ENCODE measurements around the gene GGNBP2.
"Not testable (repeated sequence)": the region's sequence is repeated elsewhere in the genome, so short reads cannot be mapped to it uniquely, and the experiment has no call there.

Gene GGNBP2

DNA sequence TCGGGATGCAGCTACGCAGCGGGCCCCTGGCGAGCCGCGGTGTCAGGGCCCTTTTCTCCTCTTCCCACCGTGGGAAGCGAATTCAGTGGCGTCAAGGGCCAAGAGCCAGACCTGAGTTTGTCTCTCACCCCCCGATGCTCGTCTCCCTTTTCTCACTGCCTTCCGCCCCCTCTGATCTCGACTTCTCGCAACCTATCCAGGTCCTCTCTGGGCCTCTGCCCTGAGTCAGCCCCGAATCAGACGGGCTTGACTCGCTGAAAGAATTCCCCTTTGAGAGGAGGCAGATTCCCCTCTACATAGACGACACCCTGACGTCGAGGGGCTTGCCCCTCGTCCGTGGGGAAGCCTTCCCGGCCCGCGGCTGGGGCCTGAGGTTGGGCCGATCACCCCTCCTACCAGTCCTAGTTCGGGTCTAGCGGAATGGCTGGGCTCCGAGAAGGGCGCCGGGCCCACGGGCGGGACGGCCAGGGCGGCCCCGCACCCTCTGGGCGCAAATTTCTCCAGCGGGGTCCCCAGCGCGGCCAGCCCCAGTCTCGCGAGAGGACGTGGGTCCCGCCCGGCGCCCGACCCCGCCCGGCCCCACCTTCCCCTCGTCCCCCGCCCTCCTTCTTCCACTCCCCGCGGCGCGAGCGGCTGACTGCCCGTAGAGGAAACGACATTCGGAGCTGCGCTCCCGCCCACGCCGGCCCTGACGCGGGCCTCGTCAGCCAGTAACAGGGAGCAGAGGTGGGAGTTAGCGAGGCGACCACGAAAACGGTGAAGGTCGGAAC, at the start of gene GGNBP2:
Gene GGNBP2 (plus strand): TSS at position 613 of the 770 bp plus-strand sequence. CDS start 806 bp downstream, outside the sequence.
- DNase-seq: peak; percentile 92

- DNase-seq: no peak
Measured at GRCh38 chr17:36495076-36495578, 49.6 kb upstream of the GGNBP2 start.

- no peak for DNase-seq
Measured at GRCh38 chr17:36496018-36496789, 48.5 kb upstream of the GGNBP2 start.

DNA sequence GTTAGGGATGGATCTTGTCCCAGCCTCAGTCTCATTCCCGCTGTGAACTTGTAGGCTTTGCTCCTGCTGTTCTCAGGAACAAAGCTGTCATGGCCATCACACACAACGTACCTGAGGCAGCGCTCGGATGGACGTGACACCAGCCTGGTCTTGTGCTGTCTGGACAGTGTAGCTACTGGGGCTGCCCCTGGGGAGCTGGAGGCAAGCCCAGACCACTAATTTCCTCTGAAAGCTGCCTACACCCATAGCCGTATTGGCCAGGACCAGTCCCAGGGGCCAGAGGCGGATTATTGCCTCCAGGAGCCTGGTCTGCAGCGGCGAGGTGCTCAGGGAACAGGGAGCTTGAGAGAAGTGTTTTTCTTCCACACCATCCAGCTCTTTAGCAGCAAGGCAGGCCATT, 46.6 kb upstream of the GGNBP2 start:
- DNase-seq: no peak

- DNase-seq: no peak
Measured at GRCh38 chr17:36498560-36499300, 46.0 kb upstream of the GGNBP2 start.

DNA sequence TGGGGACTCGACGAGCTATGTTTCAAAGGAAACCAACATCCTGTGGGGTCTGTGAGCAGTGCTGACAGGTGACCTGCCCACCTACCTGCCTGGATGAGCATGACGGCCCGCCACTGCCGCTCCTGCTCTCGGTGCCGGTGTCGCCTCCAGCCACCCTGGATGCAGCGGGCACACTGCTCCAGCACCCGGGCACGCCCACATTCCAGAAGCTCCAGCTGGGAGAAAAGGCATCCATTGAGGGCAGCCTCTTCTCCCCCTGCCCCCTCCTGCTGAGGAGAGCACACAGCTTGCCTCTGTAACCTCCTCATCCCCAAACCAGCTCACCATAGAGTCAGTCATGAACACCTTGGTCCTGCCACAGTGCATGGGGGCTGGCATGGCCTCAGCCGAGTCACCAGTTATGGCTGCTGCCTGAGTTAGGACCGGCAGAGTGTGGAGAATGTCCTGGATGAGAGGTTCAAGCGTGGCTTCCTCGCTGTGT, 43.9 kb upstream of the GGNBP2 start:
- DNase-seq: no peak

- no peak for DNase-seq
Measured at GRCh38 chr17:36501351-36501750, 43.4 kb upstream of the GGNBP2 start.

DNA sequence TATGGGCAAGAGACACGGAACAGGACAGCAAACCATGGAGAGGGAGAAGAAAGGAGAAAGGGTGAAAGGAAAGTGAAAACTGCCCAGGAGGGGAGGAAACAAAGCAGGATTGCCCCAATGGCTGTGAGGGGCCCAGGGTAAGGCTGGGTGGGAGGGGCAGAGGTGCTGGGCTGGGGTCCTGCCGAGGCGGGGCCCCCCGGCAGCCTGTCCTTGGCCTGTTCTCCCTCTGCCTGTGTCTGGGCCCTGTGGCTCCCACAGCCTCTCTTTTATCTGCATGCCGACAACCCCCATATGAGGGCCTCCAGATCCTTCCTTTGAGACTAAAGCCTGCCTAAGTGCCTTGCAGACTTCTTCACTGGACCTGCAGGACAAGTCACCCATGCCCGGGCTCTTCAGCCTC, 42.8 kb upstream of the GGNBP2 start:
- no peak for DNase-seq

DNA sequence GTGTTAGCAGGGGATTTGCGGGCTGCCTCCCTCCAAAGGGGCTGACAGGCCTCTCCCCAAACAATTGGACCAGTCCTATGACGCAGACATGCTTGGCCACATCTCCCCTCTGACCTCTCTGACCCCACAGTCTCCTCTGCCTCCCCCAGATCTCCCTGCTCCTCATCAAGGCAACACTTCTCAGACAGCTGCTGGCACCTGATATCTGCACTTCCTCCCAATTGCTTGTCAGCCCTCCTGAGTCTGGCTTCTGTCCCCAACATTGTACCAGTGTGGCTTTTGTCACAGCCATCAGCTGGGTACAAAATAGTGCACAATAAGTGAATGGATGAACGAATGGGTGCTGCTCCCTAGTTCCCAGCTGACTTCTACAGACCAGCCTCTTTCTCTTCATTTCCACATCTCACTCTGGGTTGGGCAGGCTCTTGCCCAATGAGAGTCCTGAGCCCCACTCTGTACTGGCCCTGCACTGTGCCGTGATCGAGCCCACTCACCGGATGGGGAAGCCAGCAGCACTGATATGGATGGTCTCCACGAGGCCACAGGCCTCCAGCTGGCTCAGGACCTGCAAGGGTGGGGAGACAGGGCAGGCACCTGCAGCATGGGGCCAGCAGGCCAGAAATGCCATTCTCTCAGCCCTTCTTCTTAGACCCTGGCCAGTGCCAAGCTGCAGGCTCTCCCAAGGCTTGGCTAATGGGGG, 41.1 kb upstream of the GGNBP2 start:
- DNase-seq: no peak

DNA sequence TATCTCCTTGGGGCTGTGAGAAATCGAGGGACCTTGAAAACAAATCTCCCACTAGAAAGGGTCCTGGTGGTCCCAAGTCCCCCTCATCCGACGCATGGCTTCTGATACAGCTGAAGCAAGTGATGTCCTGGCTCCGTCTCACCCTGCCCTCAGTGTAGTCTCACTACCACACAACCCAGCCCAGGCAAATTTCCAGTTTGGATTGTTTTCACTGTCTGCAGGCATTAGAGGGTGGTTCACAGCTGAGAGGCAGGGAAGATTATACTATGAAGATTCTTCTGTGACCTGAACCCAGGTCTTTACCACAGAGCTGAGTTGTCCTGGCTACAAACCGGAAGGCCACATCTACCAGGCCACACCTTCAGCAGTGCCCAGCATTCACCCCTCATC, 40.6 kb upstream of the GGNBP2 start:
- no peak for DNase-seq

DNA sequence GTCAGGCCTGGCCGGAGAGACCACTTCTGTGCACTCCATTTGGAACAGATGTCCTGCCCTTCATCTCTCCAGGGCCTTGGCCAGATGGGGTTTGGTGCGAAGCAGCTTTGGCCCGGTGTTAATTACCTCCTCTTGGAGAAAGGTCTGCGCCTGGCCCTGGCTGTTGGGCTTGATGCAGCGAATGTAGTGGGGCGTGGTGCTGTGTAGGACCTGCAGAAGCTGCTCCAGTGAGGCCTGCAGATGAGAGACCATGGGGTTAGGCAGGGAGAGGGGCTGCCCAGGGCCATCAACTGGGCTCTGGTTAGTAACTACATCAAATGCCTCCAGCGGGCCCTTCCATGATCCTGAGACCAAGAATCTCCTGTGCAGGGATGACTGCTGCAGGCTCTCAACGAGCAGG, 39.5 kb upstream of the GGNBP2 start:
- no peak for DNase-seq

GRCh38 chr17:36506249-36506826, 38.4 kb upstream of the GGNBP2 start:
- DNase-seq: no peak

DNA sequence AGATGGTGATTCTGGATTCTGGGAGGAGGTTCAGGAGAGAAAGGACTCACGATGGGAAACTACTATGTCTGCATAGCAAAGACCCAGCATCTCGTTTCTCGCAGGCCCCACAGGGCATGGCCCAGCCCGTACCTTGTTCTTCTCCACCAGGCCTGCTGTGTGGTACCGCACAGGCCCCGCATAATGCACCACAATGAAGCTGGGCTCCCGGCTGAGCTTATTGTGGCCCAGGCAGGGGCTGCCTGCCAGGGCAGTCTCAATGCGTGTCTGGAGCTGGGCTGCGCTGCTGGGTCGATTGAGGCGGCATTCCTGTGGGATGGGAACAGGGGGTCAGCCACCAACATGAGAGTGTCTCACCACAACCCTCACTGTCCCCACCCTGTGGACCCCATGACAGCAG, 37.9 kb upstream of the GGNBP2 start:
- no peak for DNase-seq

DNA sequence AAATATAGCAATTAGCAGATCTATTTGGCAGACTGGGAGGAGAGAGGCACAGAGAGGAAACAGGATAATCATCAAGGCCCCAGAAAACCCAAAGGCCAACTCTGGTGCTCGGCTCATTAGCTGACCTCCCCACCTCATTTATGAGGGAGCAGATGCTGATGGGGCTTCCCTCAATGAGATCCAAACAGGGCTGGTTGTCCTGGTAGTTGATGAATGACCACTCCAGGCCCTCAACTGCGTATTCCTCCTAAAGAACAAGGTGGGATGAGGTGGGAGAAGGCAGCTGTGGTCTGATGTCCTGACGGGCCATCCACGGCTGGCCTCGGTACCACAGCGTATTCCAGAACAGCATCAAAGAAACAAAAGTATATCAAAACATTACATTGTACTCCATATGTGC, 37.5 kb upstream of the GGNBP2 start:
- no peak for DNase-seq

- not testable (repeated sequence) for DNase-seq
Measured at GRCh38 chr17:36508439-36508838, 36.3 kb upstream of the GGNBP2 start.

- no peak for DNase-seq
Measured at GRCh38 chr17:36509272-36509985, 35.3 kb upstream of the GGNBP2 start.

- no peak for DNase-seq
Measured at GRCh38 chr17:36510636-36511035, 34.1 kb upstream of the GGNBP2 start.

DNA sequence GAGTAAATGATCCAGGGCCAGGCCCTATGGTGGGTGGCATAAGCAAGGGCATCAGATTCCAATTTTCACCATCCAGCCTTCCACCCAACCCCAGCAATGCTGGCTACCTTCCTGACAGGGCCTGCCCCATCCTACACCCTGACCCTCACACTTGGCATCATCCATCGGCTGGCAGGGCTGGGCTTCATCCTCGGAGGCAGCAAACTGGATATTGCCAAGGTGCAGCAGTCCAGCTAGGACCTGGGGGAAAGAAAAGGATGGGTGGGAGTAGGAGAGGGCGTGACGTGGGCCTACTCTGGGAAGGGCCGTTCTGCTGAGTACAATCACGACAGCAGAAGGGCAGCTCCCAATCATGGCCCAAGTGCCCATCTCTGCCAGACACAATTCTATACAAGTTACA, 33.5 kb upstream of the GGNBP2 start:
- DNase-seq: no peak

GRCh38 chr17:36512641-36513040, 32.1 kb upstream of the GGNBP2 start:
- DNase-seq: no peak

DNA sequence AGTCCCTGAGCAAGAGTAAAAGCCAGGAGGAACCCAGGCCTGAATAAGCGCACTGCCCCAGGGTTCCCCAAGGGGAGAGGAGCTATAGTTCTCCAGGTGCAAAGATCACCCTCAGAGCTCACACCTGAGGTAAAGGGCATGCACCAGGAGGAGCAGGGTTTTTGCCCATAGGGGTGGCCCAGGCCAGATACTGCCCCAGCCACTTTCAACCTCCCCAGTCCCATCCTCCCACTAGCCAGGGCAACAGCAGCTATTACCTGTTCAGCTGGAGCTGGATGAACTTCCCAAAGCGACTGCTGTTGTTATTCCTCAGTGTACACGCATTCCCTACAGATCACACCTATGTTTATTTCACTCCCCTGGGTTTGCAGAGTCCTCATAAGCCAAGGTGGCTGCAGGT, 29.9 kb upstream of the GGNBP2 start:
- DNase-seq: no peak

- DNase-seq: no peak
Measured at GRCh38 chr17:36515837-36516236, 28.9 kb upstream of the GGNBP2 start.

- no peak for DNase-seq
Measured at GRCh38 chr17:36523113-36523512, 21.6 kb upstream of the GGNBP2 start.

All from CD4-positive, alpha-beta T cell treated with Interleukin-10 for 1 hour (primary cell).